NCI-H1105 (cell line): Measurements from ENCODE around the gene CST9.
"Not testable (repeated sequence)": the region's sequence is repeated elsewhere in the genome, so short reads cannot be mapped to it uniquely, and the experiment has no call there.

Experiments used
- DNase-seq: peaks from one replicate; lab custom pipeline; 2025; lab: John Stamatoyannopoulos, UW

Gene CST9

DNA sequence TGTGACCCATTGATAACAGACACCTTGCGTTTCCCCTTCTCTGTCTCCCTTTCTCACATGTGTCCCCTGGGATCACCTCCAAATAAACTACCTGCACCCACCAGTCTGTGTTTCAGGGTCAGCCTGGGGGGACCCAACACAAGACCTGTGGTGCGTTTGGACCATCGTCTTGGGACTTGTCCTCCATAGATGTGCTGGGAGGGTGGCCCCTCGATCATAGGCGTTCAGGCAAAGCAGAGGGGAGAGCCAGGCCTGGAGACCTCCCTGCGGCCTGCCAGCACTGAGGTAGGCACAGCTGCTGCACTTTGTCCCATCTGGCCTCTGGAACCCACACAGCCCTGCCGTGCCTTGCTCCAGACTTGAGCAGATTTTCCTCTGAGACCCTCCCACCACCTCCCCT is 18.1 kb downstream of the CST9 start:
- no peak for DNase-seq

DNA sequence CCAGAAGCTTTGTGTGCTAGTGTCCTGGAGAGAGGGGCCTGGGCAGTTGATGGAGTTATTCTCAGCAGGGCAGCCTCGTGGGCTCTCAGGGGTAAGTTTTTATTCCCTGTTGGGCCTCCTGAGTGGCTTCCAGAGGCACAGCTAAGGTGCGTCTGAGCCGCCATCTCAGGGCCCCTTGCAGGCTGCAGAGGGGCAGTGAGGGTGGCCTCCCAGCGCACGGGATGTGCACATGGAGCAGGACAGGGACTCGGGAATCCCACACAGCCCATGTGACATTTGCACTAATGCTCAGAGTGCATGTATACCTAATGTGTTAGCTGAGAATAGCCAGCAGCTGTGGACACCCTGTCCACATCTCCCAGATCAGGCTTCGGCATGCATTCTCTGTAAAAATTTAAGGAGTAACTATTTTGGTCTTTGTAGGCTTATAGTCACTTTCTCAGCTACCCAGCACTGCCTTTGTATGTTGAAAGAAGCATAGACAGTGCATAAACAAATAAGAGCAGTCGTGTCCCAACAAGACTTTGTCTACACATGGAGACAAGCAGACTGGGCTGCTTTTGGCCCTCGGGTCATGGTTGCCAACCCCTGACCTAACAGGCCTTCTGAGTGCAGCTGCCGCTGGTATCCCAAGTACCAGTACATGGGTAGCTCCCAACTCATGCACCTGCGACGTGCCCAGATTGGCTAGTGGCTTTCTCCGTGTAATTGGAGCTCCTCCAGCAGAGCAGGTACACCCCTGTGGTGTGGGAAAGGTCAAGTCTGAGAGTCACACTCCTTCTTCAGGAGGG is 18.8 kb downstream of the CST9 start:
- no peak for DNase-seq

DNA sequence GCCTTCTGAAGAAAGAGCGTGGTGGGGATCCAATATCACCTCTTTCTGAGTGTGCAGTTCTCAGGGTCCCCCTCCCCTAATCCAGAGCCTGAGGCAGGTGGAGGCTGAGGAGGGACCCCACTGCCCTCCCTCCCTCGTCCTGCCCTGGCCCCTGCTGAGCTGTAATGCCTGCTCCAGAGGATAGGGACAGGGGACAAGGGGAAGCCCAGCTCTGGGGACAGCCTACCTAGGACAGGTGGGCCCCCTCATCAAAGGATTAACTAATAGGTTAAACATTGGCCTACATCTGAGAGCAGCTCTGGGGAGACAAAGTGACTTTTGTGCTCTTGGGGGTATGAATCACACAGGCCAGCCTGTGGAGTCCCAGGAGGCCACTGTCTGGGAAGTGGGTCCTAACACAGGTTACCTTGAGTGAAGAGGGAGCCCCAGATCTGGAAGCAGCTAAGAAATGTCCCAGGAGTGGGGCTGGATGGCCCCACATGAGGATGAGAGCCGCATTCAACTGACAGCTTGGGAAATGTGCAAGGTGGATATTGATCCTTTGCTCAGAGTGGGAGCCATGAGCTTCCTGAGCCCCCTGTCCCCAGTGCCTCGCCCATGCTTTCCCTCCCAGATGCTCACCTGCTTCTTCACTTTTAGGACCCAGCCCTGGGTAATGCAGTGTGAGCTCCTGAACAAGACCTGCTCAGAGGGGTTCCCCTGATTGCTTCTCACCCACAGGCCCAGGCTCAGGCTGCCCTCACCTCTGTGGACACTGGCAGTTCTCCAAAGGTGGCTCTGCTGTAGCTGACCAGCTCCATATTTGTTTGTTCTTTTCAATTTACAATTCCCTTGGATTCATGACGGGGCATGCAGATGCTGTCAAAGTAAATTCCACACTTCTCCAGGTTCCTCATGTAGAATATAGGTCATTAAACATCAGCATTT is 19.6 kb downstream of the CST9 start:
- DNase-seq, result no peak

DNA sequence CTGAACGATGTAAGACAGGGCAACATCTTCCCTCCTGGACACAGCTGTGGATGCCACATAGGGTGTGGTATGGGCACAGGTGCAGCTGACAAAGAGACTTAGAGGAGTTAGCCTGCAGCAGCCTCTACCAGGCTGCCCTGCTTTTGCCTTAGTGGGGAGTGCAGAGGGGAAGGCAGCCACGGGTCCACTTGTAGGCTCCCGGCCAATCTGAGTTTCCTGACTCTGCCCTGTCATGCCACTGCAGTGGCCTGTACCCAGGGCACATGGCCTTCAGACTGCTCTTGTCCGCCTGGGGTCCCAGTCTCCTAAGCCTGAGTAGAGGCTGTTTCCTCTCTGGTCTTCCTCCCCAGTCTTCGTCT is 20.3 kb downstream of the CST9 start:
- DNase-seq, result no peak

DNA sequence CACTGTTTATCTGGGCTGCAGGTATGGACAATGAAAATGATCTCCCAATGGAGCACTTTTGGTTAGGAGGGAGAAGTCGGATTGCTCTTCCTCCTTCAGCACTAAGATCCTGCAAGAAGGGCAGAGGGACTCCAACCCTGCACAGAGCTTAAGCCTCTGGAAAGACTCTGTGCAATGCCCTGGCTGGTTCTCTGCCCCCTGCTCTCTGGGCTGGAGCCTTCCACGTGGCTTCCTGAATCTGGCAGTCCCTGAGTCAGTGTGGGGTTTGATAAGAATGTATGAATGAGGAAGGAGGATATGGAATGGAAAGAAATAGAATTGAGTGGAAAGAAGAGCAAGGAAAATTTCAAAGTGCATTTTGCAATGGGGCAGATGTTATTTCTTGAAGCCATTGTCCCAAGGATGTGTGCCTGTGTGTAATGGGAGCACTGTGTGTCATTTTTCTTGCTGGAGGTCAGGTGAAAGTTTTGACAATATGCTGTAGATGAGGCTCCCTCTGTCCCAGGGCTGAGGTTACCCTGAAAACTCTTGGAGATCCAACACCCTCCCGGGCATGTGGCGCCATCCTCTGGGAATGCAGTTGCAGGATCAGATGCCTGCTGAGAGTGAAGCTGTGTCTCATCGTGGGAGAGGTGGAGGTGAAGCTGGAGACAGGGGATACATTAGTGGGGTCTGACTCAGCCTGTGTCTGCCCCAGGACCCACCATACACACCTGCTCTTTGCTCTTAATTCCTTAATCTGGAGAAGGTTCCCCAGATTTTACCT is 21.1 kb downstream of the CST9 start:
- DNase-seq, result no peak

DNA sequence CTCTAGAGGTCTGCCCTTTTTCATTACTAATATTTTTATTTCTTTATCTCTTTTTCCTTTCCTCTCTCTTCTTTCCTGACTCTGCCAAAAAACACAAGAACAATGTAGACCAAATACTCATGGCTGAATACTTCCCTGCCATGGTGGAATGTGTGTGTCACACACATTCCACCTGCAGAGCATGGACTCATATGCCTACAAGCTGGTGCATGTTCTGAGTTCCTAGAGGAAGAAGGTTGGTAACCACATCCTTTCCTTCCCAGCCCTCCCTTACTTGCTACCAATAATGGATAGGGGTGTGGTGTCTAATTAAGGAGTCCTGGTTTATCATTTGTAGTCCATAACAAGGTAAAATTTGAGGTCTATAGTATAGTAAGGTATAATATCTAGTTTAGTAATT is 22.2 kb downstream of the CST9 start:
- no peak for DNase-seq

DNA sequence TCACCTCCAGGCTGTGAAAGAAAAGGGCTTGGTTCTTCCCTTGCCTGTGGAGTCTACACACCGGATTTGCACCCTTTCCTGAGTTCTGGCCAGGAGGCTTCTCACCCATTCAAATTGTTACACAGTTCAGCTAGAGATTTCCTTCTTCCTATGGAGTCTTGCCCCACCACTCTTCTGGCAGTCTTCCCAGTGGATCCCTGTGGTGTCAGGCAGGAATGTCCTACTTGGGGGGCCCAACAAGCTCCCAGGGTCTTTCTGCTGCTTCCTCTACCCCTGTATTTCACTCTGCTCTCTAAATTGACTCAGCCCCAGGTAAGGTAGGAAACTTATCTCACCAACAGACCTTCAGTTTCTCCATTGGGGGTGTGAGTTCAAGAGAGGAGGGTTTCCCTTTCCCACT is 23.4 kb downstream of the CST9 start:
- no peak for DNase-seq

DNA sequence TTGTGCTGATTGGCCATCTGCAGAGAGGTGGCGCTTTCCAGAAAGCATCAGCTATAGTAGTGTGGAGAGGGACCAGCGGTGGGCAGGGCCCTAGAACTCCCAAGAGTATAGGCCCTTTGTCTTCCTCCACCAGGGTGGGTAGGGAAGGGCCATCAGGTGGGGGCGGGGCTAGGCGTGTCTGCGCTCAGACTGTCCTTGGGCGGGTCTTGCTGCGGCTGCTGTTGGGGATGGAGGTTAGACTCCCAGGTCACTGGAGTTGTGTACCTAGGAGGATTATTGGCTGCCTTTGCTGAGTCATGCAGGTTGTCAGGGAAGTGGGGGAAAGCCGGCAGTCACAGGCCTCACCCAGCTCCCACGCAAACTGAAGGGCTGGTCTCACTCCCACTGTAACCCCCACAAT is 23.9 kb downstream of the CST9 start:
- not testable (repeated sequence) for DNase-seq

DNA sequence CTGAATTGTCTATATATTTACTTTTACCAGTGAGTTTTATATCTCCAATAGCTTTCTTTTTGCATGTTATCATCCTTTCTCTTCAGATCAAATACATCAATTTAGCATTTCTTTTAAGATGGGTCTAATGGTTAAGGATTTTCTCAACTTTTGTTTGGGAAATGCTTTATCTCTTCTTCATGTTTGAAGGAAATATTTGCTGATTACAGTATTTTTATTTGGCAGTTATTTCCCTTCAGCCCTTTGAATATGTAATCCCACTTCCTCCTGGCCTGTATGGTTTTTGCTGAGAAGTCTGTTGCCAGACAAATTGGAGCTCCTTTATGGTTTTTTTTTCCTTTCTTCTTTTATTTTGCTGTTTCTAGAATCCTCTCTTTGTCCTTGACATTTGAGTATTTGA is 30.7 kb downstream of the CST9 start:
- no peak for DNase-seq

DNA sequence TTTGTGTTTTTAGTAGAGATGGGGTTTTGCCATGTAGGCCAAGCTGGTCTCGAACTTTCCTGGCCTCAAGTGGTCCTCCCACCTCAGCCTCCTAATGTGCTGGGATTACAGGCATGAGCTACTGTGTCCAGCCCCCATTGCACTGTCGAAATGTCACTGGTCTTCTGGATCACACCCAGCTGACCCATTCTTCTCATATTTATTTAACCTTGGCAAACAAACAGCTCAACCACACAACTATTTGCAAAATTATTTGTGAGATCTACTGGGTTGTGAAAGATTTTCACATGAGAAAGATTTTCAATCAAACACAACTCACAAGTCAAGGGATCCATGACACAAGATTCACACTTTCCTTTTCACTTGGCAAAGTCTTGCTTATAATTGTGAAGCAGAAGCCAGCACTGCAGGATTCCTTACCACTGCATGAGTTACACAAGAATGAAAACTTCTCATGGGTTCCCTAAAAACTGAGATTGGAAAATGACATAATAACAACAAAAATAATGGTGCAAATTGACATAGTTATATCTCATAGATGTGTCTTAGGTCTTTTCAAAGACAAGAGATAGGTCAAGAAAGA is 35.4 kb downstream of the CST9 start:
- DNase-seq, result no peak

DNA sequence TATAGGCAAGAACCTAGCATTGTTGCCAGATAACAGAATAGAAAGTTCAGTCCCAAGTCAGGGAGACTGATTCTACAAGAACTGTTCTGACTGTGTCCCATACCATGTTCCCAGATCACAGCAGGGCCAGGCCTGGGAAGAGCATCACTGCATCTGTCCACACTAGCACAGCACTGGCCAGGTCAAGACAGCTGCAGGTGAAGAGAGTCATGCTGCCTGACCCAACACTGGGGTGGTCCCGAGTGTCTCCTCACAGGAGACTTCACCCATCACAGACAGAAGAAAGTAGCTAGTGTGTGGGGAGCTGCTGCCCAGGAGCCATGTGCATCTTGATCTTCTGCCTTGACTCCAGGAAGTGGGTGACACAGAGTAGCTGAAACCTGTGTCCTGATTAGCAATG is 36.1 kb downstream of the CST9 start:
- DNase-seq, result no peak

DNA sequence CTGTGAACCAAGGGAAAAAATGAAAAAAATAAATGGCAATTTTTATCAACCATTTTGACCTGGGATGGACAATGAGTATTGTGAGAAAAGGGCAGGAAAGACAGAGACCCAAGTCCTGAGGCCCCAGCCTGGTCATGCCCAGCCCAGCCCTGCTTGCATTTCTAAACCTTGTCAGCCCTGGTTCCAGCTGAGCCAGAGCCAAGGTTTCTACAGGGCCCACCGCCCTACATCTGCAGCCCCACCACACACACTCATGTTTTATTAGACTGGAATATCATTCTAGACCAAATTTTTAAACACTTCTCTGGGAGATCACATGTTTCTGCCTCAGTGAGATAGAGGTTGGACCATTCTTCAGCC is 36.8 kb downstream of the CST9 start:
- no peak for DNase-seq

DNA sequence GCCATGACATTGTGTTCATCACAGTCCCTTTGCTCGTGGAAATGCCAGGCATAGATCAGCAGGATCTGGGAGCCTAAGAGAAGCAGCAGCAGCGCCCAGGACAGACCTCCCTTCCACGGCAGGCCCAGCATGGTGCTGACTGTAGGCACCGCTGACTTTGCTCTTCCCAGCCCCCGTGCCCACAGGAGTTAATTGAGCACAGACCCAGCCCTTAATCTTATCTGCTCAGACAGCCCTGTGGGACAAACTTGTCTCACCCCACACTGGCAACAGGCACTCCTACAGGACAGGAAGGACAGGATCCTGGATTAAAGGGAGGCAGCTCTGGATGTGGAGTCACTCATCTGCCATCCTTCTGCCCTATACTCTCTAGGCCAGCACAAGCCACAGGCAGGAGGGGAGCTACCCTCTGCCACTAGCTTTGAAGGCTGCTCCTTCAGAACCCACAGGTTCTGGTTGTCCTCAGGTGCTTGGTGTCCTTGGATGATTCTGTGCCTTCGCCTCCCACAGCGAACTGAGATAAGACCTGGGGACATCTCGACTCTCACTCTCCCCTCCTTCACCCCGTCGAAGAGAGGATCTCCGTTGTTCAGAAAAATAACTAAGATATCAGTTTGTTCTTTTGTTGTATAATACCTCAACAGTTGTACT is 37.3 kb downstream of the CST9 start, which contains the start of gene CST9L:
CST9L (minus strand) TSS at position 165 of the 651 bp plus-strand sequence; CDS start at position 131, 34 bp downstream.
- DNase-seq, result no peak

DNA sequence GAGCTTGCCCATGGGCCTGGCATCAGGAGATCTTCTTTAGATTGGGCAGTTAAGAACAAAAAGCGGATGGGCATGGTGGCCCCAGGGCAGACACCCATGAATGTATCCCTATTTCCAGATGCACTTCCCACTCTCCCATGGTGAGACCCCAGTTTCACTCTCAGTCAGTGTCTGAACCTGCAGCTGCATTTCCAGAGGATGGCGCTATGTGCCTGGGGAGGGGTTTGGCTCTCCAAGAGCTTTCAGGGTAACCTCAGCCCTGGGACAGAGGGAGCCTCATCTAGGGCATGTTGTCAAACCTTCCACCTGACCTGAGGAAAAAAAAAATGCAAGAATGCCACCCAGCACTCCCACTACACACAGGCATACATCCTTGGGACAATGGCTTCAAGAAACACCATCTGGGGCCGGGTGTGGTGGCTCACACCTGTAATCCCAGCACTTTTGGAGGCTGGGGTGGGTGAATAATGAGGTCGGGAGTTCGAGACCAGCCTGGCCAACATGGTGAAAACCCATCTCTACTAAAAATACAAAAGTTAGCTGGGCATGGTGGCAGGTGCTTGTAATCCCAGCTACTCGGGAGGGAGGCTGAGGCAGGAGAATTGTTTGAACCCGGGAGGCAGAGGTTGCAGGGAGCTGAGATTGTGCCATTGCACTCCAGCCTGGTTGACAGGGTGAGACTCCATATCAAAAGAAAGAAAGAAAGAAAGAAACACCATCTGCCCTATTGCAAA is 39.4 kb downstream of the CST9 start:
- DNase-seq, result no peak

DNA sequence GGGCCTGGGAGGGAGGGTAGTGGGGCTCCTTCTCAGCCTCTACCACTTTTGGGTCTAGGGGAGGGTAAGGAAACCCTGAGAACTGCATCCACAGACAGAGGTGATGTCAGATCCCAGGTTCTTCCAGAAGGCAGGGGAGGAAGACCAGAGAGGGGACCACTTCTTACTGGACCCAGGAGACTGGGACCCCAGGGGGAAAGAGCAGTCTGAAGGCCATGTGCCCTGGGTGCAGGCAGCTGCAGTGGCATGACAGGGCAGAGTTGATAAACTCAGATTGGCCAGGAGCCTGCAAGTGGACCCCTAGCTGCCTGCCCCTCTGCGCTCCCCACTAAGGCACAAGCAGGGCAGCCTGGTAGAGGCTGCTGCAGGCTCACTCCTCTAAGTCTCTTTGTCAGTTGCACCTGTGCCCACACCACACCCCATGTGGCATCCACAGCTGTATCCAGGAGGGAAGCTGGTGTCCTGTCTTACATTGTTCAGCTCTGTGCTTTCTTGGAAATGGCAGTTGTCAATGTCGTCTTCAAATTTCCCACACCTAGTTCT is 40.1 kb downstream of the CST9 start:
- DNase-seq, result no peak

DNA sequence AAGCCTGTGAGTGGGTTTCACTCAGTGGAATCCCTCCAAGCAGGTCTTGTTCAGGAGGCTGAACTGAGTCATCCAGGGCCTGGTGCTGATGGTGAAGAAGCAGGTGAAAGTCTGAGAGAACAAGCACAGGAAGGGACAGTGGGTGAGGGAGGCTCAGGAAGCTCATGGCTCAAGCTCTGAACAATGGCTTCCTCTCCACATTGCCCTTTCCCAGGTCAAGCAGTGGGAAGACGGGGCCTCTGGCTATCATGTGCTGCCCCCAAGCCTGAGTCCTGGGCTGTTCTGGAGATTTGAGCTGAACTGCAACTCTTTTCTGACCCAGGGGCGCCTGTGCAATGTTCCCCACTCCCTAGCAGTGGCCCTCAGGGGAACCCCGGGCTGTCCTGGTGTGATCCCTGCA is 40.8 kb downstream of the CST9 start:
- DNase-seq, result no peak

DNA sequence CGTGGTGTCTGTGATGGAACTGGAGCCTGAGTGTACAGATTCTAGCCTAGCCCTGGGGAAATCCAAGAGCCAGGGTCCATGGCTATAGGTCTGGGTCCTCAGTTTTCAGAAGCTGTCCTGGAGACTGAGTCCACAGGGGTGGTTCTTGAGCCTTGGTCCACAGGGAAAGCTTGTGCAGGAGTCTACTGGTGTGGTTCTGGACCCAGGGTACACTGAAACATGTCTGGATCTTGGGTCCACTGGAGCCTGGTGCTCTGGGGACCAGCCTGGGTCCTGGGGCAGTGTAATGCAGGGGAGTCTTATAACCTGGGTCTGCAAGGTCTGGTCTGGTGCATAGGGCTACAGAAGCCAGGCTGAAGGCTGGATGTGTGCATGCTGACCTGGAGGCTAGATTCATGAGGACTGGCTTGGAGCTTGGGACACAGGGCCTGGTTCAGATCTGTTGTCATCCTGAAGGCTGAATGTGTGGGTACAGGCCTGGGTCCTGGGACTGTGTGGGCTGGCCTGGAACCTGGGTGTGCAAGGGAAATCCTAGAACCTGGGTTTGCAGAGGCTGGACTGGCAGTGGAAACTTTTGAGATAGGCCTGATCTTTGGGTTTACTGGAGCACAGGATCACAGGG is 42.9 kb downstream of the CST9 start:
- no peak for DNase-seq

DNA sequence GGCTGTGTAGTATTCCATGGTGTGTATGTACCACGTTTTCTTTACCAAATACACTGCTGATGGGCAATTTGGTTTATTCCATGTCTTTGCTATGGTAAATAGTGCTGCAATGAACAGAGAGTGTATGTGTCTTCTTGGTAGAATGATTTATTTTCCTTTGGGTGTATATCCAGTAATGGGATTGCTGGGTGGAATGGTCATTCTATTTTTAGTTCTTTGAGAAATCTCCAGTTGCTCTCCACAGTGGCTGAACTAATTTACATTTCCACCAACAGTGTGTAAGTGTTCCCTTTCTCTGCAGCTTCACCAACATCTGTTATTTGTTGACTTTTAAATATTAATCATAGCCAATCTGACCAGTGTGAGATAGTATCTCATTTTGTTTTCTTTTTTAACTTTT is 51.3 kb downstream of the CST9 start:
- DNase-seq, result no peak
